WTC11 (cell line): ENCODE measurements around the gene CCDC134. TPM values are rescaled to one million over a fixed set of nuclear protein-coding genes. Genes with fewer than 3 reads are reported as not detected.

Source experiments
- ATAC-seq: fragments of 200-7000 bp; cut with Tn5 transposase; 2 replicates; pipeline ENCODE4 v1.10.0; 2021; ENCODE audit warnings: mild to moderate bottlenecking, moderate library complexity
- CTCF ChIA-PET: fragments of 300-600 bp; sonication (Branson Sonifier 250); formaldehyde crosslinking; loops from one replicate; lab custom pipeline; 2021; ENCODE audit warnings: antibody characterized with exemption; lab: Charles Lee
- POLR2A ChIA-PET: fragments of 350-600 bp; sonication (Branson Sonifier 250); formaldehyde crosslinking; loops from one replicate; lab custom pipeline; 2021; ENCODE audit warnings: antibody characterized with exemption; lab: Charles Lee
- DNase-seq: peaks from one replicate; pipeline ENCODE4 v3.0.0; 2021; ENCODE audit warnings: low spot score
- H3K27ac Mint-ChIP-seq: 2 replicates; pipeline ENCODE4 v1.8.0; 2021; ENCODE audit warnings: mixed read lengths
- H3K27me3 Mint-ChIP-seq: 2 replicates; pipeline ENCODE4 v1.8.0; 2021; ENCODE audit warnings: low read depth, mild to moderate bottlenecking, moderate library complexity, mixed read lengths
- H3K36me3 Mint-ChIP-seq: 2 replicates; pipeline ENCODE4 v1.8.0; 2021; ENCODE audit warnings: mixed read lengths
- H3K4me1 Mint-ChIP-seq: 2 replicates; pipeline ENCODE4 v1.8.0; 2022; ENCODE audit warnings: mixed read lengths
- H3K4me3 Mint-ChIP-seq: 2 replicates; pipeline ENCODE4 v1.8.0; 2021; ENCODE audit warnings: mild to moderate bottlenecking, moderate library complexity, mixed read lengths
- H3K9me3 Mint-ChIP-seq: 2 replicates; pipeline ENCODE4 v1.8.0; 2021; ENCODE audit warnings: mixed read lengths
- ATF1 ChIP-seq: sonication (generic); formaldehyde crosslinking; IDR thresholded peaks from 2 replicates; pipeline ENCODE4 v1.8.1; 2023; ENCODE audit warnings: mild to moderate bottlenecking, moderate library complexity, missing genetic modification reagents
- CBFB ChIP-seq: sonication (generic); formaldehyde crosslinking; IDR thresholded peaks from 2 replicates; pipeline ENCODE4 v1.8.1; 2022; ENCODE audit warnings: mild to moderate bottlenecking, low read depth, missing genetic modification reagents
- E2F4 ChIP-seq: sonication (generic); formaldehyde crosslinking; IDR thresholded peaks from 2 replicates; pipeline ENCODE4 v1.8.1; 2022; ENCODE audit warnings: low read depth, mild to moderate bottlenecking, moderate library complexity, missing genetic modification reagents, borderline replicate concordance
- ELF4 ChIP-seq: sonication (generic); formaldehyde crosslinking; IDR thresholded peaks from 2 replicates; pipeline ENCODE4 v1.8.1; 2022; ENCODE audit warnings: low read depth, mild to moderate bottlenecking, moderate library complexity, missing genetic modification reagents
- HMGA2 ChIP-seq: fragments of 250-450 bp; sonication (Bioruptor Pico); IDR thresholded peaks from 2 replicates; pipeline ENCODE4 v1.4.0; 2021; ENCODE audit warnings: mild to moderate bottlenecking, moderate library complexity
- OVOL2 ChIP-seq: fragments of 250-450 bp; sonication (Bioruptor Pico); IDR thresholded peaks from 2 replicates; pipeline ENCODE4 v1.9.0; 2021; ENCODE audit warnings: mild to moderate bottlenecking, borderline replicate concordance
- PREB ChIP-seq: sonication (generic); formaldehyde crosslinking; IDR thresholded peaks from 2 replicates; pipeline ENCODE4 v1.8.1; 2022; ENCODE audit warnings: mild to moderate bottlenecking, missing genetic modification reagents, moderate library complexity, borderline replicate concordance
- SMAD3 ChIP-seq: sonication (generic); formaldehyde crosslinking; IDR thresholded peaks from 2 replicates; pipeline ENCODE4 v1.8.0; 2022; ENCODE audit warnings: missing genetic modification reagents, mild to moderate bottlenecking, borderline replicate concordance
- TCF7 ChIP-seq: sonication (generic); formaldehyde crosslinking; IDR thresholded peaks from 2 replicates; pipeline ENCODE4 v1.8.0; 2022; ENCODE audit warnings: mild to moderate bottlenecking, low read depth, missing genetic modification reagents, moderate library complexity
- TEAD4 ChIP-seq: sonication (generic); formaldehyde crosslinking; IDR thresholded peaks from 2 replicates; pipeline ENCODE4 v1.8.0; 2022; ENCODE audit warnings: mild to moderate bottlenecking, missing genetic modification reagents
- USF1 ChIP-seq: sonication (generic); formaldehyde crosslinking; IDR thresholded peaks from 2 replicates; pipeline ENCODE4 v1.8.0; 2022; ENCODE audit warnings: mild to moderate bottlenecking, missing genetic modification reagents
- USF2 ChIP-seq: sonication (generic); formaldehyde crosslinking; IDR thresholded peaks from 2 replicates; pipeline ENCODE4 v1.8.1; 2023; ENCODE audit warnings: mild to moderate bottlenecking, missing genetic modification reagents, moderate library complexity
- ZNF121 ChIP-seq: sonication (generic); formaldehyde crosslinking; IDR thresholded peaks from 2 replicates; pipeline ENCODE4 v1.8.0; 2023; ENCODE audit warnings: missing genetic modification reagents
- ZNF512 ChIP-seq: sonication (generic); formaldehyde crosslinking; IDR thresholded peaks from 2 replicates; pipeline ENCODE4 v1.8.1; 2022; ENCODE audit warnings: missing genetic modification reagents, borderline replicate concordance
- total RNA-seq: library from RNA; stranded (reverse); gene quantifications from 3 replicates; pipeline ENCODE4 v1.2.3, GENCODE V29; 2021

CCDC134 gene
- total RNA-seq, 1 experiment from 2014 or later, result 19.0 TPM

GRCh38 chr22:41874090-41874489 is 73.6 kb downstream of the CCDC134 start (continued):
- TF ChIP-seq E2F4 (CRISPR knock-in tag), result no peak

- CTCF ChIA-PET, result interaction anchor here (1.5 kb wide), 1 partner anchor 179 kb away, joined by 6 read pairs; no protein-coding TSS in a partner anchor
- H3K4me1 Mint-ChIP-seq, result no peaks in the 10 kb centered on the region
Measured at GRCh38 chr22:41875531-41876270, 75.2 kb downstream of the CCDC134 start.

More at GRCh38 chr22:41875531-41876270, 75.2 kb downstream of the CCDC134 start:
- no peaks in the 10 kb centered on the region for H3K9me3 Mint-ChIP-seq
- H3K4me3 Mint-ChIP-seq, result no peak overlapping the region
- no peak overlapping the region for H3K27ac Mint-ChIP-seq
- no peak for DNase-seq
- peaks cover 70% of the 10 kb centered on the region for H3K36me3 Mint-ChIP-seq
- no peak for ATAC-seq
- no peaks in the 10 kb centered on the region for H3K27me3 Mint-ChIP-seq
- POLR2A ChIA-PET, result no interaction called here
- TF ChIP-seq OVOL2 (CRISPR knock-in tag) (no peak), TEAD4 (no peak), USF1 (CRISPR knock-in tag) (no peak), CBFB (CRISPR knock-in tag) (no peak), USF2 (CRISPR knock-in tag) (no peak), ELF4 (CRISPR knock-in tag) (no peak), HMGA2 (no peak), ZNF121 (no peak), PREB (no peak), SMAD3 (CRISPR knock-in tag) (no peak), TCF7 (no peak), ATF1 (CRISPR knock-in tag) (no peak), ZNF512 (no peak)

Other genes starting within 250 kb of the CCDC134 start
- 1.1 to 1.9 TPM (median 1.7 TPM) in 3 replicates for gene CSDC2, start 239.7 kb upstream of the CCDC134 start, total RNA-seq
- gene PMM1, start 210.8 kb upstream of the CCDC134 start, total RNA-seq, result 14.8 to 15.7 TPM (median 15.0 TPM) in 3 replicates
- gene DESI1, start 179.6 kb upstream of the CCDC134 start, total RNA-seq, result 30.3 to 32.2 TPM (median 30.4 TPM) in 3 replicates
- gene XRCC6, start 179.4 kb upstream of the CCDC134 start, total RNA-seq, result 410 to 474 TPM (median 420 TPM) in 3 replicates
- 188 to 207 TPM (median 188 TPM) in 3 replicates for gene SNU13, start 111.8 kb upstream of the CCDC134 start, total RNA-seq
- 0.16 to 1.1 TPM (median 0.35 TPM) in 3 replicates for gene MEI1, start 101.2 kb upstream of the CCDC134 start, total RNA-seq
- gene SREBF2, start 32.4 kb downstream of the CCDC134 start, total RNA-seq, result 151 to 173 TPM (median 171 TPM) in 3 replicates
- 2.1 to 2.4 TPM (median 2.2 TPM) in 3 replicates for gene SHISA8, start 114.4 kb downstream of the CCDC134 start, total RNA-seq
- gene TNFRSF13C, start 126.1 kb downstream of the CCDC134 start, total RNA-seq, result 2.8 to 3.6 TPM (median 2.8 TPM) in 3 replicates
- gene CENPM, start 146.5 kb downstream of the CCDC134 start, total RNA-seq, result 40.3 to 43.7 TPM (median 41.7 TPM) in 3 replicates
- gene SEPTIN3, start 168.8 kb downstream of the CCDC134 start, total RNA-seq, result 19.5 to 25.3 TPM (median 24.0 TPM) in 3 replicates
- gene WBP2NL, start 198.1 kb downstream of the CCDC134 start, total RNA-seq, result not detected in 3 replicates